ENCODE data around the gene HPS5.
A peak's percentile ranks its signal among the peaks of the same experiment; 100 is the strongest.

HPS5 gene, protein sequence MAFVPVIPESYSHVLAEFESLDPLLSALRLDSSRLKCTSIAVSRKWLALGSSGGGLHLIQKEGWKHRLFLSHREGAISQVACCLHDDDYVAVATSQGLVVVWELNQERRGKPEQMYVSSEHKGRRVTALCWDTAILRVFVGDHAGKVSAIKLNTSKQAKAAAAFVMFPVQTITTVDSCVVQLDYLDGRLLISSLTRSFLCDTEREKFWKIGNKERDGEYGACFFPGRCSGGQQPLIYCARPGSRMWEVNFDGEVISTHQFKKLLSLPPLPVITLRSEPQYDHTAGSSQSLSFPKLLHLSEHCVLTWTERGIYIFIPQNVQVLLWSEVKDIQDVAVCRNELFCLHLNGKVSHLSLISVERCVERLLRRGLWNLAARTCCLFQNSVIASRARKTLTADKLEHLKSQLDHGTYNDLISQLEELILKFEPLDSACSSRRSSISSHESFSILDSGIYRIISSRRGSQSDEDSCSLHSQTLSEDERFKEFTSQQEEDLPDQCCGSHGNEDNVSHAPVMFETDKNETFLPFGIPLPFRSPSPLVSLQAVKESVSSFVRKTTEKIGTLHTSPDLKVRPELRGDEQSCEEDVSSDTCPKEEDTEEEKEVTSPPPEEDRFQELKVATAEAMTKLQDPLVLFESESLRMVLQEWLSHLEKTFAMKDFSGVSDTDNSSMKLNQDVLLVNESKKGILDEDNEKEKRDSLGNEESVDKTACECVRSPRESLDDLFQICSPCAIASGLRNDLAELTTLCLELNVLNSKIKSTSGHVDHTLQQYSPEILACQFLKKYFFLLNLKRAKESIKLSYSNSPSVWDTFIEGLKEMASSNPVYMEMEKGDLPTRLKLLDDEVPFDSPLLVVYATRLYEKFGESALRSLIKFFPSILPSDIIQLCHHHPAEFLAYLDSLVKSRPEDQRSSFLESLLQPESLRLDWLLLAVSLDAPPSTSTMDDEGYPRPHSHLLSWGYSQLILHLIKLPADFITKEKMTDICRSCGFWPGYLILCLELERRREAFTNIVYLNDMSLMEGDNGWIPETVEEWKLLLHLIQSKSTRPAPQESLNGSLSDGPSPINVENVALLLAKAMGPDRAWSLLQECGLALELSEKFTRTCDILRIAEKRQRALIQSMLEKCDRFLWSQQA

DNA sequence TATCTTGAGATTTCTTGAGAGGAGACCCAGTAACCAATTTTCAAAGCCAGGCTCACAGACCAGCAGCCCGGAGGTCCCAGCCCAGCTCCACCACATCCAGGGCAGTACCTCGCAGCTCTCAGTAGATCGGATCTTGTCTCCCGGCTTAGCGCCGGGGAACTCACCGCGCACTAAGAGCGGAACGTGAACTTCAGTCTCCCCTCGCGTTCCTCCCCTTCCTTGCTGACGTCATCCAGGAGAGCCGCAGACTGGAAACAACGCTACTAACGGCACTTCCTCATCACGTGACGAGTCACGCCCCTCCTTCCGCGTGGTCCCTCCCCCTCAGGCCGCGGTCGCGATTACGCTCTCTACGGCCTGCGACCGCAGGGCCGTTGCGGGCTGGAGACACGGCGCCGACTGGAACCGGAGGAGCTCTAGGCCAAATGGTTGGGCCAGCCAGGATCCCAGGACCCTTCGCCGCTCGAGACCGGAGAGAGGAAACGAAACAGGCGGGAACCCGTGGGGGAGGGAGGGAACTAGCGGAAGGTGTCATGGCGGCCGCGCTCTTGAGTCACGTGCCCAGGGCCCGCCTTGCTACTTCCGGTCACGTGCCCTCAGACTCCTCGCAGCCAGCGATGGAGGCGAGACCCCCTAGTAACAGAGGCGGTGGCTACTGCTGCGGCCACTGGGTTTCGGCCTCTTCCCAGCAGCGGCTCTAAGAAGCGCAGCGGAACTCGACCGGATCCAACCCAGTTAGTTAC is at the start of gene HPS5, which contains the start of gene GTF2H1:
Gene HPS5, minus strand, starts transcription at position 172 of the 743 bp plus-strand sequence. CDS start 4,282 bp downstream, outside the sequence.
Gene GTF2H1, plus strand, starts transcription at position 599 of the 743 bp plus-strand sequence. CDS start 10,508 bp downstream, outside the sequence.
- peaks cover 52% of the 10 kb centered on the region for H3K4me1 ChIP-seq (ENCODE audit: control insufficient read depth, insufficient read depth, low read length)
- peak within 1 kb of the TSS; percentile 95 for H3K4me3 ChIP-seq (ENCODE audit: low read length)
- DNase-seq (ENCODE audit: low read depth) = peak; percentile 99
- H3K9ac ChIP-seq (ENCODE audit: low read length) = peak within 1 kb of the TSS; percentile 94
- H3K27me3 ChIP-seq (replicated peaks; ENCODE audit: control insufficient read depth, insufficient read depth, low read length) = no peaks in the 10 kb centered on the region
- no peaks in the 10 kb centered on the region for H3K9me3 ChIP-seq (ENCODE audit: control insufficient read depth, low read length)
- peaks cover 8% of the 10 kb centered on the region for H3K36me3 ChIP-seq (ENCODE audit: control insufficient read depth, insufficient read depth, low read length, severe bottlenecking)

DNA sequence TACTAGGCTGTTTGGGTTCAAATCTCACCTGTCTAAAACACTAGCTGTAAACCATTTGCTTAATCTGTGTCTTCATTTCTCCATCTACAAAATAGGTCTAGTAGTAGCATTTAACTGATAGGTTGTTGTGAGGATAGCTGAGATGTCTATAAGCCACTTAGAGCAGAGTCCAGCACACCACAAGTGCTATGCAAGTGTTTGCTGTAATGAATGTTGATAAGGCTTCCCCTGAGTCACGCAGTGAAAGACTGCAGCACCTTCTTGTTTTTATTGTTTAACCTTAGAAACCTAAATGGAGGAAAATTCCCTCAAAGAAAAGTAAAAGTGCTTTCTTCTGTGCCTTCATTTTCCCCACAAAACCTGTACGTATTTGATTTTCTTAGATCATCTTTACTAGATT is 49.3 kb upstream of the HPS5 start:
- H3K4me1 ChIP-seq (ENCODE audit: control insufficient read depth, insufficient read depth, low read length) = peaks cover 27% of the 10 kb centered on the region
- H3K36me3 ChIP-seq (ENCODE audit: control insufficient read depth, insufficient read depth, low read length, severe bottlenecking) = peaks cover 10% of the 10 kb centered on the region
- no peaks in the 10 kb centered on the region for H3K9me3 ChIP-seq (ENCODE audit: control insufficient read depth, low read length)
- no peak overlapping the region for H3K9ac ChIP-seq (ENCODE audit: low read length)
- no peak overlapping the region for H3K4me3 ChIP-seq (ENCODE audit: low read length)
- no peak for DNase-seq (ENCODE audit: low read depth)
- no peaks in the 10 kb centered on the region for H3K27me3 ChIP-seq (replicated peaks; ENCODE audit: control insufficient read depth, insufficient read depth, low read length)

DNA sequence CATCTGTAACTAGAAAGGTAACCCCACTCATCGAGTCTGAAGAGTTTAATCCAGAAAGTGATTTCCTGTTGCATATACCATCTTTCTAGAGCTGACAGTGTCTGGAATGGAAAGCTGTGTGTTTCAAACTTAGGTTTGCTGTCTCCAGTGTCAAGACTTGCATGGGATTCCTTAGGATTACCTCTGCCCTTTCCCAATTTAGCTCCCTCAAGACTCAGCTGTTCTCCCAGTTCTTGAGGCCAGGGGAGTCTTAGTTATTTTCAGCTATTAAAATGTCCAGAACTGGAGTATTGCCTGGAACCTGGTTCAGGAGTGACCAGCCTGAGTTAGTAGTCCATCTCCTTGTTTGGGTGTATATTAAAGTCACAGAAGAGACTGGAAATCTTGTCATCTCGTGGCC is 47.5 kb upstream of the HPS5 start:
- Histone ChIP-seq H3K9me3 (ENCODE audit: control insufficient read depth, low read length) (no peaks in the 10 kb centered on the region), H3K4me1 (ENCODE audit: control insufficient read depth, insufficient read depth, low read length) (peaks cover 39% of the 10 kb centered on the region), H3K36me3 (ENCODE audit: control insufficient read depth, insufficient read depth, low read length, severe bottlenecking) (peaks cover 26% of the 10 kb centered on the region), H3K4me3 (ENCODE audit: low read length) (no peak overlapping the region), H3K27me3 (replicated peaks; ENCODE audit: control insufficient read depth, insufficient read depth, low read length) (no peaks in the 10 kb centered on the region), H3K9ac (ENCODE audit: low read length) (no peak overlapping the region)
- DNase-seq (ENCODE audit: low read depth) = no peak

DNA sequence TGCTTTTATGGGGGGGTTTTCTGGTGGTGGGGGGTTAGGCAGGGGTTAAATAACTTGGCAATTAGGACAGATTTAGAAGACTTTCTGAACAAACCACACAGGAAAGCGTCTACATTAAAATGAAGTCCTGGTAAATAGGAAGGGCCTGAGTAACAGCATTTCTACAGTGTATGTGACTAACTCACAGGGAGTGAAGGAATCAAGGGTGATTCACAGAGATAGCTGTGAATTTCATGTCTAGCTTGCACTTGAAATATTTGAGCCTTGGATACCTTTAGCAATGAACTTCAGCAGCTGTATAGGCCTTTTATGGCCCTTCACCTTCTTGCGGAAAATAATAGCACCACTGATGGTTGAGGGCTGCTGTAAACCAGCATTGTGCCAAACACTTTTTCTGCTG is 46.3 kb upstream of the HPS5 start:
- DNase-seq (ENCODE audit: low read depth) = peak; percentile 42
- Histone ChIP-seq H3K36me3 (ENCODE audit: control insufficient read depth, insufficient read depth, low read length, severe bottlenecking) (peaks cover 37% of the 10 kb centered on the region), H3K9ac (ENCODE audit: low read length) (peak overlapping the region; percentile 58), H3K9me3 (ENCODE audit: control insufficient read depth, low read length) (no peaks in the 10 kb centered on the region), H3K4me3 (ENCODE audit: low read length) (no peak overlapping the region), H3K4me1 (ENCODE audit: control insufficient read depth, insufficient read depth, low read length) (peaks cover 44% of the 10 kb centered on the region), H3K27me3 (replicated peaks; ENCODE audit: control insufficient read depth, insufficient read depth, low read length) (no peaks in the 10 kb centered on the region)

DNA sequence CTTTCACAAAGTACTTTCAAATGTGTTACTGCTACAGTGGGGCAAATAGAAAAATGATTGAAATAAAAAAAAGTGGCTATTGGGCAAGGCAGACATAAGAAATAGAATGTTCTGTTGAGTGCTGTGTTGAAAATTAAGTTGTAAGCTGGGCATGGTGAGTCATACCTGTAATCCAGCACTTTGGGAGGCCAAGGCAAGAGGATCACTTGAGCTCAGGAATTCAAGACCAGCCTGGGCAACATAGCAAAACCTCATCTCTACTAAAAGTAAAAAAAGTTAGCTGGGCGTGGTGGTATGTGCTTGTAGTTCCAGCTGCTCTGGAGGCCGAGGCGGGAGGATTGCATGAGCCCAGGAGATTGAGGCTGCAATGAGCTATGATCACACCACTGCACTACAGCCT is 45.5 kb upstream of the HPS5 start:
- no peaks in the 10 kb centered on the region for H3K27me3 ChIP-seq (replicated peaks; ENCODE audit: control insufficient read depth, insufficient read depth, low read length)
- DNase-seq (ENCODE audit: low read depth) = no peak
- no peaks in the 10 kb centered on the region for H3K9me3 ChIP-seq (ENCODE audit: control insufficient read depth, low read length)
- no peak overlapping the region for H3K4me3 ChIP-seq (ENCODE audit: low read length)
- H3K9ac ChIP-seq (ENCODE audit: low read length) = no peak overlapping the region
- H3K4me1 ChIP-seq (ENCODE audit: control insufficient read depth, insufficient read depth, low read length) = peaks cover 44% of the 10 kb centered on the region
- peaks cover 43% of the 10 kb centered on the region for H3K36me3 ChIP-seq (ENCODE audit: control insufficient read depth, insufficient read depth, low read length, severe bottlenecking)

DNA sequence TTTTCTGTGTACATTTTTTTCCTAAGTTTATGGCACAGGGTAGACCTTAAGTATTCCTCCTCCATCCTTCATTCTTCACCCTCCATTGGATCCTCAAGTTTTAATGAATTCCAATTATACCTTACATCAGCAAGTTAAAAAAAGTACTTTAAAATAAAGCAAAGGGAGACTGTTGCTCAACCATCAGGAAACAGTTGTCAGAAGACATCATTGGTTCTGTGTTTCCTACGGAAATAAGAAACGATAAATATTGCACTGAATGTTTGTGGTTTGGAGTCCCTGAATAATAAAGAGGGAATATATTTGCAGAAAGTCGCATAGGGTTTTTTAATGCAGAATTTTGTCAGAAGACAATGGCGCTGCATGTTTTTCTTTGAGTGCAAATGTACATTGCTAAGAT is 44.3 kb upstream of the HPS5 start:
- H3K4me1 ChIP-seq (ENCODE audit: control insufficient read depth, insufficient read depth, low read length) = peaks cover 44% of the 10 kb centered on the region
- no peak overlapping the region for H3K9ac ChIP-seq (ENCODE audit: low read length)
- no peaks in the 10 kb centered on the region for H3K9me3 ChIP-seq (ENCODE audit: control insufficient read depth, low read length)
- peaks cover 54% of the 10 kb centered on the region for H3K36me3 ChIP-seq (ENCODE audit: control insufficient read depth, insufficient read depth, low read length, severe bottlenecking)
- DNase-seq (ENCODE audit: low read depth) = no peak
- no peaks in the 10 kb centered on the region for H3K27me3 ChIP-seq (replicated peaks; ENCODE audit: control insufficient read depth, insufficient read depth, low read length)
- H3K4me3 ChIP-seq (ENCODE audit: low read length) = no peak overlapping the region

DNA sequence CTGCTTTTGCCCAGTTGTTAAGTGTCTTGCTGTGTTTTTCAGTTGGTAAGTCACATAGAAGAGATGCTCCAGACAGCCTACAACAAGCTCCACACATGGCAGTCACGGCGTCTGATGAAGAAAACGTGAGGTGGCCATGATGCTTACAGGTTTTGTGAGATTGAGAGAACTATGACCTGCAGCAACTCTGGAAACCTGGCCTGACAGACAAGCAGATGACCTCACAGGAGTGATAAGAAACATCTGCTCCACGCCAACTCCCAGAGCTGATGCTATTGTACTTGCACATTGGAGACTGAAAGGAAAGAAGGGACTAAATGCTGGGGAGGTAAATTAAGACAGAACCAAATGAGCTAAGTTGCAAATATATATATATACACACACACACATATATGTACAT is 43.8 kb upstream of the HPS5 start:
- Histone ChIP-seq H3K27me3 (replicated peaks; ENCODE audit: control insufficient read depth, insufficient read depth, low read length) (no peaks in the 10 kb centered on the region), H3K4me3 (ENCODE audit: low read length) (no peak overlapping the region), H3K4me1 (ENCODE audit: control insufficient read depth, insufficient read depth, low read length) (peaks cover 44% of the 10 kb centered on the region), H3K9me3 (ENCODE audit: control insufficient read depth, low read length) (no peaks in the 10 kb centered on the region), H3K9ac (ENCODE audit: low read length) (no peak overlapping the region), H3K36me3 (ENCODE audit: control insufficient read depth, insufficient read depth, low read length, severe bottlenecking) (peaks cover 60% of the 10 kb centered on the region)
- DNase-seq (ENCODE audit: low read depth) = no peak

DNA sequence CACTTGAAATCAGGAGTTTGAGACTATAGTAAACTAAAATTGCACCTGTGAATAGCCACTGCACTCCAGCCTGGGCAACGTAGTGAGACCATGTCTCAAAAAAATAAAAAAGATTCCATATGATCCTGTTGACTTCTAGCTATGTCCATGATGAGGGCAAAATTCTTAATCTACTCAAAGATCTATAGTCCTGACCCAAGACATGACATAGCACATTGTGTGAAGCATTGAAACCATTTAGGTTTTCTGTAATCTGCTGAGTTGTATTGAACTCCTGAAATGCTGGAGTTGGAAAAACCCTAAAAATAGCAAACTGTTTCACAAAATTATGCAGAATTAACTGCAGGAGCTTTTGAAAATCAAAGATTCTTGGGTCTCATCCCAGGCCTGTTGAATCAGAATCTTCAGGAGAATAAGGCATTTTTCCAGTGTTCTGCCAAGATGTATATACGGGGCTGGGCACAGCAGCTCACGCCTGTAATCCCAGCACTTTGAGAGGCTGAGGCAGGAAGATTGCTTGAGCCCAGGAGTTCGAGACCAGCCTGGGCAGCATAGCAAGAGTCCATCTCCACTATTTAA is 42.6 kb upstream of the HPS5 start:
- Histone ChIP-seq H3K4me3 (ENCODE audit: low read length) (no peak overlapping the region), H3K4me1 (ENCODE audit: control insufficient read depth, insufficient read depth, low read length) (peaks cover 44% of the 10 kb centered on the region), H3K9me3 (ENCODE audit: control insufficient read depth, low read length) (no peaks in the 10 kb centered on the region), H3K9ac (ENCODE audit: low read length) (peak overlapping the region; percentile 58), H3K36me3 (ENCODE audit: control insufficient read depth, insufficient read depth, low read length, severe bottlenecking) (peaks cover 71% of the 10 kb centered on the region), H3K27me3 (replicated peaks; ENCODE audit: control insufficient read depth, insufficient read depth, low read length) (no peaks in the 10 kb centered on the region)
- no peak for DNase-seq (ENCODE audit: low read depth)

DNA sequence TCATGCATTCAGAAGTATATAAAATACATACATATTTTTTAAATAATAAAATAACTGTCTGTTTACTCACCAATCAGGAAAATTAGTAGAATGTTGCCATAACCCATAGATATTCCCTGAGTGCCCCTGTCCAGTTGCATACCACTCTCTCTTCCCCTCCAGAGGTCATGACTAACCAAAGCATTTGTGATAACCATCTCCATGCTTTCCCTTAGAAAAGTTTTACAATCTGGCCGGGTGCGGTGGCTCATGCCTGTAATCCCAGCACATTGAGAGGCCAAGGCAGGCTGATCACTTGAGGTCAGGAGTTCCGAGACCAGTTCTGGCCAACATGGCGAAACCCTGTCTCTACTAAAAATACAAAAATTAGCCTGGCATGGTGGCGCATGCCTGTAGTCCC is 39.2 kb upstream of the HPS5 start:
- Histone ChIP-seq H3K4me1 (ENCODE audit: control insufficient read depth, insufficient read depth, low read length) (peaks cover 18% of the 10 kb centered on the region), H3K36me3 (ENCODE audit: control insufficient read depth, insufficient read depth, low read length, severe bottlenecking) (peaks cover 92% of the 10 kb centered on the region), H3K4me3 (ENCODE audit: low read length) (no peak overlapping the region), H3K9me3 (ENCODE audit: control insufficient read depth, low read length) (no peaks in the 10 kb centered on the region), H3K9ac (ENCODE audit: low read length) (no peak overlapping the region), H3K27me3 (replicated peaks; ENCODE audit: control insufficient read depth, insufficient read depth, low read length) (no peaks in the 10 kb centered on the region)
- no peak for DNase-seq (ENCODE audit: low read depth)

DNA sequence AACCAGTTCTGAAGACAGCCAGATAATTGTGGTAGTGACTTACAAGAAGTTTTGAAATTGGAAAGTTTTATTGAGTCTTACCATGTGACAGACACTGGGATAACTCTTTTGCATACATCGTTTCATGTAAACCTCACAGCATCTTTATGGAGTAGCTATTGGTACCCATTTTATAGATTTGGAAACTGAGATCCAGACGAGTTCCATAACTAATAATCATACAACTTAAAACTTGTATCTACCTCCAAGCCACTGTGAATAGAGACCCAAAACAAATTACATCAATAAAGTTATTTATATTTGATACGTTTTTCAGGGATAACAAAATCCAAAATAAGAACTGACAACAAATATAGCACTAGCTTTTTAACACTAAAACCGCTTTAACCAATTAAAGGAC is 36.7 kb upstream of the HPS5 start:
- Histone ChIP-seq H3K4me1 (ENCODE audit: control insufficient read depth, insufficient read depth, low read length) (peaks cover 11% of the 10 kb centered on the region), H3K9me3 (ENCODE audit: control insufficient read depth, low read length) (no peaks in the 10 kb centered on the region), H3K4me3 (ENCODE audit: low read length) (no peak overlapping the region), H3K27me3 (replicated peaks; ENCODE audit: control insufficient read depth, insufficient read depth, low read length) (no peaks in the 10 kb centered on the region), H3K9ac (ENCODE audit: low read length) (no peak overlapping the region), H3K36me3 (ENCODE audit: control insufficient read depth, insufficient read depth, low read length, severe bottlenecking) (peaks cover 83% of the 10 kb centered on the region)
- no peak for DNase-seq (ENCODE audit: low read depth)
